ENCODE results near the gene PKNOX2. TPM values are rescaled to one million over a fixed set of nuclear protein-coding genes. Genes with fewer than 3 reads are reported as not detected.
A peak's percentile ranks its signal among the peaks of the same experiment; 100 is the strongest.

Gene PKNOX2
- total RNA-seq, 1 experiment from 2014 or later, result 13.1 TPM

DNA sequence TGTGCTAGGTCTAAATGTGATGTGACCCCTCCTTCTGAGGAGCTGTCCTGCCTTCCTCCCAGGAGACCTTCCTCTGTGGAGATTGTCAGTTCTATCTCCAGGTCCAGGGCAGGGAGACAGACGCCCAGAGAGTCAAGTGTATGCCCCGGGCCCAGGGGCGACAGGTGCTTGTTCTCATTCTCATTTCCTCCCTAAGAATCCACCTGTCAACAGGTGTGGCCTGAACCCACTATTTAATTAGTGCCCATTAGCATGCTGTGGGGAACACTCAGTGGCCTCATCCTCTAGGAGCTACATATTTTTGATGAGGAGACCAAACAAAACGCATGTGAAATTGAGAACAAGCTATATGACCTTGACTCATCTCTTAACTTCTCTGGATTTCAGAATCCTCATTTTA, 9.5 kb downstream of the PKNOX2 start:
- Histone ChIP-seq H3K27ac (no peak overlapping the region), H3K36me3 (no peaks in the 10 kb centered on the region; the same call in 1 of the 2 replicates), H3K9me3 (replicated peaks) (no peaks in the 10 kb centered on the region), H3K27me3 (no peaks in the 10 kb centered on the region), H3K4me3 (no peak overlapping the region), H3K4me1 (peaks cover 67% of the 10 kb centered on the region)
- no peak for DNase-seq

GRCh38 chr11:125174686-125175085, 10.1 kb downstream of the PKNOX2 start:
- Histone ChIP-seq H3K9me3 (replicated peaks) (no peaks in the 10 kb centered on the region), H3K36me3 (no peaks in the 10 kb centered on the region; the same call in 1 of the 2 replicates), H3K4me1 (peaks cover 67% of the 10 kb centered on the region), H3K27me3 (no peaks in the 10 kb centered on the region), H3K4me3 (no peak overlapping the region), H3K27ac (no peak overlapping the region)
- no peak for DNase-seq

- peak overlapping the region; percentile 69; the same call in 1 of the 2 replicates for H3K27ac ChIP-seq
- no peak overlapping the region for H3K4me3 ChIP-seq
- H3K27me3 ChIP-seq, result no peaks in the 10 kb centered on the region
- no peaks in the 10 kb centered on the region for H3K9me3 ChIP-seq (replicated peaks)
- DNase-seq, result no peak
- no peaks in the 10 kb centered on the region; the same call in 1 of the 2 replicates for H3K36me3 ChIP-seq
- peaks cover 65% of the 10 kb centered on the region for H3K4me1 ChIP-seq
Observed at GRCh38 chr11:125175166-125175565, 10.6 kb downstream of the PKNOX2 start.

GRCh38 chr11:125175896-125176575, 11.5 kb downstream of the PKNOX2 start:
- peak; percentile 68 to 76 for DNase-seq
- no peaks in the 10 kb centered on the region; the same call in 1 of the 2 replicates for H3K36me3 ChIP-seq
- H3K4me1 ChIP-seq, result peaks cover 65% of the 10 kb centered on the region
- no peaks in the 10 kb centered on the region for H3K9me3 ChIP-seq (replicated peaks)
- H3K27me3 ChIP-seq, result no peaks in the 10 kb centered on the region
- H3K27ac ChIP-seq, result peak overlapping the region; percentile 69
- no peak overlapping the region for H3K4me3 ChIP-seq

DNA sequence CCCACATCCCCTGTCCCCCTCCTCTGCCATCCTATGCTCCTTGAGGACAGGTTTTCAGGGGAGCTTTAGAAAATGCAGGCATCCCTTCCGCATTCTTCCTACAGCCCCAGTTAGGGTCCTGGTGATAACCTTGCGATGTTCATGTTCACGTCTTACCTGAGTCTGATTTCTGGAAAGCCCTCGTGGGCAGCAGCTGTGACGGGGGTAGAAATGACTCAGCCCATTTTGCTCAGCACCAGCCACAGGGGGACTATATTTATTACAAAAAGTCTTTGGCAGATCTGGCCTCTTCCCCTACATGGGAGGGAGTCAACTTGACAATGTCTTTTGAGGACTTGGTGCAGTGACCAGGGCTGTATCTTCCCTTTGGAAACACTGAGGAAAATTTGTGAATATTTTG, 12.3 kb downstream of the PKNOX2 start:
- no peaks in the 10 kb centered on the region for H3K27me3 ChIP-seq
- H3K36me3 ChIP-seq, result no peaks in the 10 kb centered on the region; the same call in 1 of the 2 replicates
- H3K9me3 ChIP-seq (replicated peaks), result no peaks in the 10 kb centered on the region
- no peak overlapping the region for H3K4me3 ChIP-seq
- peak overlapping the region; percentile 69 for H3K27ac ChIP-seq
- peak; percentile 16 to 47 for DNase-seq
- peaks cover 58% of the 10 kb centered on the region for H3K4me1 ChIP-seq

GRCh38 chr11:125177543-125177942, 13.0 kb downstream of the PKNOX2 start:
- no peaks in the 10 kb centered on the region; the same call in 1 of the 2 replicates for H3K36me3 ChIP-seq
- no peaks in the 10 kb centered on the region for H3K27me3 ChIP-seq
- peak overlapping the region; percentile 69 for H3K27ac ChIP-seq
- no peak overlapping the region for H3K4me3 ChIP-seq
- peaks cover 54% of the 10 kb centered on the region for H3K4me1 ChIP-seq
- H3K9me3 ChIP-seq (replicated peaks), result no peaks in the 10 kb centered on the region
- no peak for DNase-seq

- no peaks in the 10 kb centered on the region for H3K9me3 ChIP-seq (replicated peaks)
Observed at GRCh38 chr11:125179346-125179745, 14.8 kb downstream of the PKNOX2 start.

GRCh38 chr11:125179895-125180294, 15.3 kb downstream of the PKNOX2 start:
- Histone ChIP-seq H3K36me3 (no peaks in the 10 kb centered on the region), H3K9me3 (replicated peaks) (no peaks in the 10 kb centered on the region), H3K4me3 (no peak overlapping the region), H3K27me3 (no peaks in the 10 kb centered on the region), H3K4me1 (peaks cover 46% of the 10 kb centered on the region), H3K27ac (peak overlapping the region; percentile 20; the same call in 1 of the 2 replicates)
- DNase-seq, result no peak

More at GRCh38 chr11:125179346-125179745, 14.8 kb downstream of the PKNOX2 start:
- DNase-seq, result no peak
- Histone ChIP-seq H3K27ac (no peak overlapping the region), H3K36me3 (no peaks in the 10 kb centered on the region; the same call in 1 of the 2 replicates), H3K4me1 (peaks cover 51% of the 10 kb centered on the region), H3K27me3 (no peaks in the 10 kb centered on the region), H3K4me3 (no peak overlapping the region)

DNA sequence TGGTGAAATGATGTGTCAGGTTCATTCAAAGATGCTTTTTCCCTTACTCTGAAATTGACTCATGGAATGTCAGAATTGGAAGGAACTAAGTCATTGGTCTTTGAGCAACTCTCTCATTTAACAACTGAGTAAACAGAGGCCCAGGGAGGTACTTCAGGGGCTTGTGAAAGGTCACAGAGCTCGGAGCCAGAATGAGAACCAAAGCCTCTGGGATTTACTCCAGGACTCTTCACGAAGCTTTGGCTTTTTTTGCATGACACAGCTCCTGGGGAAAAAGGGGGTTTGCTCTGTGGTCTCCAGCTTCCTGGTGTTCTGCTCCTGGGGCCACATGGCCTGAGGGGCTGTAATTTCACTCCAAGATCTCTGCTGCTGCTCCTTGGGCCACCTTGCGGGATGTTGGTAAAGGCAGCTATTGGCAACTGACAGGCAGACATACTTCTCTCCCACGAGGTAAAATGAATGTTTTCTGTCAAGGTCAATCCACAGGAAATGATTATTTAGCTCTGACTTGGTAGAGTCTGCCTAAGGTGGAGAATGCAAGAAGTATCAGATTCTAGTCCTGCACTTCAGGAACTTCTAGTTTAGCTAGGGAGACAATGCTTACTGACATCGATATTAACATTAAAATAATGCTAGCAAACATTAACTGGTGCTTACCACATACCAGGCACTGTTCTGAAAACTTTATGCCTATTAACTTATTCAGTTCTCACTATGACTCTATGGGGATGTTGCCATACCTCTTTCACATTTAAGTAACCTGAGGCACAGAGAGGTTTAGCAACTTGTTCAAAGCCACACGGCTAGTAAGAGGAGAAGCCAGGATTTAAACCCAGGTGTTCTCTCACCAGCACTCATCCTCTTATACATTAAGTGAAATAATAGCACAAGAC, 16.1 kb downstream of the PKNOX2 start:
- Histone ChIP-seq H3K4me1 (peaks cover 39% of the 10 kb centered on the region), H3K9me3 (replicated peaks) (no peaks in the 10 kb centered on the region), H3K36me3 (no peaks in the 10 kb centered on the region), H3K27ac (peak overlapping the region; percentile 20; the same call in 1 of the 2 replicates), H3K4me3 (no peak overlapping the region), H3K27me3 (no peaks in the 10 kb centered on the region)
- DNase-seq, result peak; percentile 38 to 65

DNA sequence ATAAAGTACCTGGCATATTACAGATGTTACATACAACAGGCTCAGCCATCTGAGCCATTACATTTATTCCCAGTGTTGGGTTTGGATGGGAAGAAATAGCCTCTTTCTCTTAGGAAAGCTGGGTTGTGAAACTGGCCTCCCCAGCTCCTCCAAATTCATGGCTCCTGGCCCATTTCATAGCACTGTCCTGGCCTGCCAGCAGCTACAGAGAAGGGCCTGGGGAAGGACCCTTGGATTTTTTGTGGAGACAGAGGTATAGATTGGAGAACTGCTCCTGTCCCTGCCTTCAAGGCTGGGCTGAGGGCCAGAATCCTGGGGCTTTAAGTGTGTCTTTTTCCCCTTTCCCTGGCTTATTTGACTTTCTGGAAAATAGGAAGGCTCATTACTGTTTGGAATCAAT, 18.0 kb downstream of the PKNOX2 start:
- Histone ChIP-seq H3K4me1 (peaks cover 20% of the 10 kb centered on the region), H3K4me3 (no peak overlapping the region), H3K36me3 (no peaks in the 10 kb centered on the region; the same call in 1 of the 2 replicates), H3K27me3 (no peaks in the 10 kb centered on the region), H3K9me3 (replicated peaks) (no peaks in the 10 kb centered on the region; the same call in 1 of the 2 replicates), H3K27ac (no peak overlapping the region)
- DNase-seq, result no peak

- H3K9me3 ChIP-seq (replicated peaks), result no peaks in the 10 kb centered on the region; the same call in 1 of the 2 replicates
- no peak for DNase-seq
Observed at GRCh38 chr11:125183641-125184040, 19.1 kb downstream of the PKNOX2 start.

DNA sequence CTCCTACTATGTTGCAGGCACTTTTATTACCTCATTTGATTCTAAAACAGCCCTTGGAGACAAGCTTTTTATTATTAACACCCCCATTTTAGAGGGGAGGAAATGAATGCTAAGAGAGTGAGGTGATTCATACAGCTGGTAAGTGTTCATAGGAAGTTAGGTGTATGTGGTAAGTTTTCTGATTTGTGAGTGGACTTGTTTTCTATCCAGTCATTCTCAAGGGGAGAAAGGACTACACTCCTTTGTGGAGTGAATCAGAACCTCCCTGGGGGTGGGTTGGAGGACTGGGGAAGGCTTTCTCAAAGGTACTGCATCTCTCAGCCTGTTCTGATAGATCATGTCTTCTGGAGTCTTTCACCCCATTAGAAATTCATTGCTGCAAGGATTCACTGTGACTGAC, 23.5 kb downstream of the PKNOX2 start:
- DNase-seq, result no peak
- Histone ChIP-seq H3K9me3 (replicated peaks) (no peaks in the 10 kb centered on the region; the same call in 1 of the 2 replicates), H3K36me3 (peaks cover 3% of the 10 kb centered on the region; the same call in 1 of the 2 replicates), H3K4me3 (no peak overlapping the region), H3K27me3 (no peaks in the 10 kb centered on the region), H3K4me1 (no peaks in the 10 kb centered on the region), H3K27ac (no peak overlapping the region)

More at GRCh38 chr11:125183641-125184040, 19.1 kb downstream of the PKNOX2 start:
- no peak overlapping the region for H3K27ac ChIP-seq
- H3K36me3 ChIP-seq, result no peaks in the 10 kb centered on the region; the same call in 1 of the 2 replicates
- peaks cover 15% of the 10 kb centered on the region for H3K4me1 ChIP-seq
- no peaks in the 10 kb centered on the region for H3K27me3 ChIP-seq
- H3K4me3 ChIP-seq, result no peak overlapping the region

- Histone ChIP-seq H3K4me3 (no peak overlapping the region), H3K27me3 (no peaks in the 10 kb centered on the region), H3K36me3 (peaks cover 3% of the 10 kb centered on the region; the same call in 1 of the 2 replicates), H3K27ac (no peak overlapping the region), H3K9me3 (replicated peaks) (no peaks in the 10 kb centered on the region; the same call in 1 of the 2 replicates), H3K4me1 (no peaks in the 10 kb centered on the region)
- DNase-seq, result no peak
Observed at GRCh38 chr11:125190566-125190965, 26.0 kb downstream of the PKNOX2 start.

- Histone ChIP-seq H3K4me3 (no peak overlapping the region), H3K27me3 (no peaks in the 10 kb centered on the region), H3K9me3 (replicated peaks) (no peaks in the 10 kb centered on the region; the same call in 1 of the 2 replicates), H3K4me1 (no peaks in the 10 kb centered on the region), H3K27ac (no peak overlapping the region), H3K36me3 (peaks cover 3% of the 10 kb centered on the region; the same call in 1 of the 2 replicates)
- no peak for DNase-seq
Observed at GRCh38 chr11:125192183-125192582, 27.6 kb downstream of the PKNOX2 start.

Data from SJCRH30 (cell line).